ENCODE data around the gene ADAMTSL4. TPM values are rescaled to one million over a fixed set of nuclear protein-coding genes. Genes with fewer than 3 reads are reported as not detected.

The ADAMTSL4 gene
- total RNA-seq, 1 experiment from 2014 or later: 0.87 TPM

- Histone ChIP-seq H3K79me2 (ENCODE audit: low read length) (peaks cover 51% of the 10 kb centered on the region), H3K36me3 (ENCODE audit: low read depth, low read length) (peaks cover 4% of the 10 kb centered on the region; the same call in 1 of the 2 replicates), H3K9me3 (ENCODE audit: low read length) (no peaks in the 10 kb centered on the region), H3K4me1 (ENCODE audit: insufficient read depth, low read length) (peaks cover 60% of the 10 kb centered on the region), H4K20me1 (ENCODE audit: low read length) (peaks cover 5% of the 10 kb centered on the region), H3F3A (ENCODE audit: low read length, unreplicated experiment) (peaks cover 6% of the 10 kb centered on the region), H3K9ac (ENCODE audit: low read length) (no peak overlapping the region), H3K27me3 (ENCODE audit: low read length) (no peaks in the 10 kb centered on the region), H3K9me2 (replicated peaks; ENCODE audit: low read length) (no peaks in the 10 kb centered on the region), H3K4me3 (ENCODE audit: low read length) (no peak overlapping the region), H3K4me2 (ENCODE audit: low read length) (no peak overlapping the region), H3K27ac (ENCODE audit: low read length) (peak overlapping the region; percentile 78; the same call in 1 of the 2 replicates), H2AFZ (ENCODE audit: low read length) (no peak overlapping the region)
- no peak for TF ChIP-seq EZH2phosphoT487 (IDR thresholded peaks at IDR 0.05; ENCODE audit: borderline replicate concordance, low read length)
- TF ChIP-seq EZH2 (IDR thresholded peaks at IDR 0.05; ENCODE audit: low read length, unreplicated experiment): no peak
- TF ChIP-seq CTCF (conservative IDR thresholded peaks at IDR 0.05; ENCODE audit: low read depth, low read length): no peak
- intact Hi-C loops (cut with micrococcal nuclease): loop anchor here (10.0 kb wide), 1 partner anchor 428 kb away; no protein-coding TSS in a partner anchor
- CTCF ChIA-PET: no interaction called here
- POLR2A ChIA-PET (ENCODE audit: unreplicated experiment): interaction anchor here (0.7 kb wide), 1 partner anchor 481 kb away, joined by 5 read pairs; no protein-coding TSS in a partner anchor
- DNase-seq (no peak), ATAC-seq (no peak)
- no TSS peak for BruUV-seq (replicated peaks)
Measured at GRCh38 chr1:150566589-150567340, 17.6 kb downstream of the ADAMTSL4 start.

- ChIA-PET CTCF (no interaction called here), POLR2A (ENCODE audit: unreplicated experiment) (no interaction called here)
- Histone ChIP-seq H3F3A (ENCODE audit: low read length, unreplicated experiment) (peaks cover 6% of the 10 kb centered on the region), H3K36me3 (ENCODE audit: low read depth, low read length) (peaks cover 4% of the 10 kb centered on the region; the same call in 1 of the 2 replicates), H3K27me3 (ENCODE audit: low read length) (no peaks in the 10 kb centered on the region), H3K79me2 (ENCODE audit: low read length) (peaks cover 50% of the 10 kb centered on the region), H2AFZ (ENCODE audit: low read length) (no peak overlapping the region), H3K4me1 (ENCODE audit: insufficient read depth, low read length) (peaks cover 54% of the 10 kb centered on the region), H4K20me1 (ENCODE audit: low read length) (peaks cover 5% of the 10 kb centered on the region), H3K9me2 (replicated peaks; ENCODE audit: low read length) (no peaks in the 10 kb centered on the region), H3K4me3 (ENCODE audit: low read length) (no peak overlapping the region), H3K4me2 (ENCODE audit: low read length) (no peak overlapping the region), H3K9ac (ENCODE audit: low read length) (no peak overlapping the region), H3K9me3 (ENCODE audit: low read length) (no peaks in the 10 kb centered on the region), H3K27ac (ENCODE audit: low read length) (peak overlapping the region; percentile 78)
- intact Hi-C loops (cut with micrococcal nuclease): loop anchor here (10.0 kb wide), 1 partner anchor 427 kb away; no protein-coding TSS in a partner anchor
- TF ChIP-seq CTCF (conservative IDR thresholded peaks at IDR 0.05; ENCODE audit: low read depth, low read length): no peak
- TF ChIP-seq EZH2phosphoT487 (IDR thresholded peaks at IDR 0.05; ENCODE audit: borderline replicate concordance, low read length): no peak
- TF ChIP-seq EZH2 (IDR thresholded peaks at IDR 0.05; ENCODE audit: low read length, unreplicated experiment): no peak
- DNase-seq (no peak), ATAC-seq (no peak)
- BruUV-seq (replicated peaks): no TSS peak
Measured at GRCh38 chr1:150567341-150567716, 18.1 kb downstream of the ADAMTSL4 start.

Measured in PC-3 (cell line).